Stimulated activated CD4-positive, alpha-beta T cell treated with anti-CD3 and anti-CD28 coated beads, Interleukin-1b, Interleukin-23, amount 100 ng/mL, for 48 hours (primary cell): ENCODE measurements around the gene DNAJA3.

Source experiments
- DNase-seq: peaks from one replicate; pipeline ENCODE4 v3.0.0-alpha.2; 2020

Gene DNAJA3

DNA sequence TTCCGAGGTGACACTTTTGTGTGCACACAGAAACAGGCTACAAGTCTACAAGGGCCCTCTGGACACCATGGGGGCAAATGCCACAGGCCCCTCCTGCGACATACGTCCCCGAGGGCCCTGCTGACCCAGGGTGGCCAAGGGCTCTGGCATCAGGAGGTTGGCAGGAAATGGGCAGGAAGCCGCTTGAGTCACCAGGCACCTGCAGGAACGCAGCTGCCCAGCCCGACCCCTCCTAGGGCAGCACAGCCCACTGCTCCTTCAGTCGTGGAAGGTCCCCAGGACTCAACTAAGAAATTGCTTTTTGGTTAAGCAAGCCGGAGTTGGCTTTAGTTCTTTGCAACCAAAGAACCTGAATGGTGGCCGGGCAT lies 17.4 kb upstream of the DNAJA3 start:
- no peak for DNase-seq

GRCh38 chr16:4409081-4409932 lies 16.4 kb upstream of the DNAJA3 start:
- no peak for DNase-seq

- no peak for DNase-seq
Observed at GRCh38 chr16:4410335-4411075, 15.2 kb upstream of the DNAJA3 start.

- no peak for DNase-seq
Observed at GRCh38 chr16:4411684-4412083, 14.0 kb upstream of the DNAJA3 start.

- no peak for DNase-seq
Observed at GRCh38 chr16:4412159-4412558, 13.5 kb upstream of the DNAJA3 start.

- no peak for DNase-seq
Observed at GRCh38 chr16:4412854-4413253, 12.8 kb upstream of the DNAJA3 start.

- DNase-seq, result peak; percentile 89
Observed at GRCh38 chr16:4414187-4414917, 11.3 kb upstream of the DNAJA3 start.

DNA sequence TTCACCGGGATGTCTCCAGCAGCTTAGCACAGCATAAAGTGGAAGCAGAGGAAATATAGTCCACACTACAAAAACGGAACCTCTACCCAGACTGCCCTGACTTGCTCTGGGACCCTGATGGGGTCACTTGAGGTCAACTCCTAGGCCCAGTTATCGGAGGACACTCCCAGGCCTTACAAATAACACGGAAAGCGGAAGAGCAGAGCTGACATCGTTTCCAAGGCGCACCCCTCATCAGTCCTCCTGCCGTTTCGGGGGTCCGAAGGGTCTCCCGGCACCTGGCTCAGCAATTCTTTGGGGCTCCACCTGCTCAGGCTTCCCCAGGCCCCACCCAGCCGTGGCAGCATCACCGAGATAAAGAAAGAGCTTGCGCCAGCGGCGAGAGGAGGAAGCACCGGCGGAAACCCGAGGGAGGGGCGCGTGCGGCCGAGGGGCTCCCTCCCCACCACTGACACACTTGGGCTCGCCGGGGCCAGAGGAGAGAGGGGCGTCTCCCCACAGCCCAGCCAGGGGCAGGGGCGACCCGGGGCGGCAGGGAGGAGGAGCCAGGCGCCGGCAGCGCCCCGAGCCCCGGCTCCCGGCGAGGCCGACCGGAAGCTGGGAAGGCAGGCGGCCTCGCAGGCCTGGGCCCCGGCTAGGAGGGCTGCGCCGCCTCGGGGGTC lies 10.0 kb upstream of the DNAJA3 start:
- DNase-seq, result peak; percentile 59

- DNase-seq, result peak; percentile 97
Observed at GRCh38 chr16:4416200-4417032, 9.3 kb upstream of the DNAJA3 start, which contains the start of gene CORO7. TSS of gene CORO7 (minus strand) at chr16:4416596. CDS start at chr16:4416518, 78 bp downstream.

DNA sequence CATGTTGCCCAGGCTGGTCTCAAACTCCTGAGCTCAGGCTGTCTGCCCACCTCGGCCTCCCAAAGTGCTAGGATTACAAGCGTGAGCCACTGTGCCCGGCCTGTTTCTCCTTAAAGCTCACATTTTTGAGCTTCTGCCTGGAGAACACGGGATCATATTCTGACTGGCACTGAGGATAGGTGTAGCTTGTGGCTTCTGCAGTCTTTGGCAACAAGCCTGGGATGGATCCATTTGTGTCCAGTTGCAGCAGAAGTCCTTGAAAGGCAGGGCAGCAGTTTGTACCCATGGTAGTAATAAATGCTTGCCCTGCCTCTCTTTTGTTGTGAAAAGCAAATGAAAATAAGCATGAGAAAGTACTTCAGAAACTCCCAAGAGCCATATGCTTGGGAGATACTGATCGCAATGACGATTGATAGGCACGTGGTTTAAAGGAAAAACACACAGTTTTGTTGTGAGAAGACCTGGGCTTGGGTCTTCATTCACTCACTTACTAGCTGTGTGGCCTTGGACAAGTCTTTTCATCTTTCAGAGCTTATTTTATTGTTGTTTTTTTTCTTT lies 6.2 kb upstream of the DNAJA3 start:
- DNase-seq, result no peak

DNA sequence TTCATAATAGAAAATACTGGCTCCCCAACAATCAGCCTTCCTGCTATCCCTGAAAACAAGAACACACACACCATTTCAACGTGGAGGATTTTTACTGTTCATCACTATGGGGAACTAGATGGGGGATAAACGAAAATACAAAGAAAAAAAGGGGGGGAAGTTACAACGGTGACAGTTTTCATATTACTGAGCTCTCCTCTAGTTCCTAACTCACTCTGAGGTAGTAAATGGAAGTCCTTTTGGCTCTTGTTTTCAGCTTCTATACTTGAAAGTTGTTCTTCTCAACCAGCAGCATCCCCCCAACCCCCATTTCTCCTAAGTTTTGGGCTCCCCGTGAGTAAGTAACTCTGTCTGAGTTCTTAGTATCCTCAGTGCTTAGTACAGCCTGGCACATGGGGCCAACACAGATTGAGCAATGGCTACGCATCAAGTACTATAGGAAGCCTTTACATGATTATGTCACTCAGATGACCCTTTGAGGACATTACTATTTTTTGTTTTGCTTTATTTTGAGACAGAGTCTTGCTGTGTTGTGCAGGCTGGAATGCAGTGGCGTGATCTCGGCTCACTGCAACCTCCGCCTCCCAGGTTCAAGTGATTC lies 5.1 kb upstream of the DNAJA3 start:
- no peak for DNase-seq

DNA sequence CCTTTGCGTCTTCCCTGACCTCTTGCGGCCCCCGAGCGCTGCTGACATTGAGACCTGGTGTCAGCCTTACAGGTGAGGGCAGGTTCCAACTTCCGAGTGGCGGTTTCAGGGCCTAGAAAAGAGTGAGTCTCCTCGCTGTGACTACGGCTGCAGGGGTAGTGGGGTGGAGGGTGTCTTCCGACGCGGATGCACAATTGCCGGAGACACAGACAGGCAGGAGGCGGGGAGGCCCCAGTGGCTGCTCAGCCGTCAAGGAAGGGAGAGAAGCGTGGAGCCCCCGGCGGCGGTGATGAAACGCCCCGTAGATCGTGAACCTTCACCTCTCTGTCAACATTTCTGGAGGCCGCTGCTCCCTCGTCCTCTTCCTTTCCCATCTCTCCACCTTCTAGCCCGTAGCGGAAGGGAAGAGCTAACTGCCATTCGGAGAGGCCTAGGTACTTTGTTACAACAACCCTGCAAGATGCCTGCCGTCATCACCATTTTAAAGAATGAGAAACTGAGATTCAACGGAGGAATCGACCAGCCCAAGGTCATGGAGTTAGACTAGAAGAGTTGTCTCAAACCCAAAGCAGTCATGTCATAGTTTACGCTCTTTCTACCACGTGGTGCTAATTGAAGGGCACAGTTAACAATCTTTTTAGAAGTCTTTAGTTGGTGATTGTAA lies 485 bp downstream of the DNAJA3 start:
- peak; percentile 57 for DNase-seq

GRCh38 chr16:4426722-4427372 lies 1.2 kb downstream of the DNAJA3 start:
- DNase-seq, result no peak

- no peak for DNase-seq
Observed at GRCh38 chr16:4428500-4428899, 2.8 kb downstream of the DNAJA3 start.

GRCh38 chr16:4431023-4431422 lies 5.4 kb downstream of the DNAJA3 start:
- no peak for DNase-seq

GRCh38 chr16:4433228-4433627 lies 7.6 kb downstream of the DNAJA3 start:
- no peak for DNase-seq

DNA sequence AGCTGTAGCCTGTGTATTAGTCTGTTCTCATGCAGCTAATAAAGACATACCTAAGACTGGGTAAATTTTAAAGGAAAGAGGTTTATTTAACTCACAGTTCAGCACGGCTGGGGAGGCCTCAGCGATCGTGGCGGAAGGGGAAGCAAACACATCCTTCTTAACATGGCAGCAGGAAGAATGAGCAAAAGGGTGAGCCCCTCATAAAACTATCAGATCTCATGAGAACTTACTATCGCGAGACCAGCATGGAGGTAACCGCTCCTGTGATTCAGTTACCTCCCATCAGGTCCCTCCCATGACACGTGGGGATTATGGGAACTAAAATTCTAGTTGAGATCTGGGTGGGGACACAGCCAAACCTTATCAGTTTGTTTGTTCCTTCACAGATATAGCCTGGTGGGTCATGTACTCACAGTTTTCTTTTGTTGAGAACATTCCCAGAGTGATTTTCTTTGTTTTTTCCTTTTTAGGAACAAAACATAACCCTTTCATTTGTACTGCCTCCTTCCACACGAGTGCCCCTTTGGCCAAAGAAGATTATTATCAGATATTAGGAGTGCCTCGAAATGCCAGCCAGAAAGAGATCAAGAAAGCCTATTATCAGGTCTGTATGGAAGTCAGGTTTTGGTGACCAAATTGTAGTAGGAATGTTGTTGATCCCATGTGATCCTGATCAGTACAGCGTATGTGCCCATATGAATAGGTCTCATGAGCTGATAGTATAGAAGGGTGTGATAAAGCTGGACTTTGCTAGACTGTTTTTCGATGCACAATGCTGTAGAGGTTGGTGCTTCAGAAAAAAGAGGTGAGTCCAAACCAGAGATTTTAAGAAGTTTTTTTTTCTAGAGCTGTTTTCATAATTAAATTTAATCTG lies 8.5 kb downstream of the DNAJA3 start:
- no peak for DNase-seq

DNA sequence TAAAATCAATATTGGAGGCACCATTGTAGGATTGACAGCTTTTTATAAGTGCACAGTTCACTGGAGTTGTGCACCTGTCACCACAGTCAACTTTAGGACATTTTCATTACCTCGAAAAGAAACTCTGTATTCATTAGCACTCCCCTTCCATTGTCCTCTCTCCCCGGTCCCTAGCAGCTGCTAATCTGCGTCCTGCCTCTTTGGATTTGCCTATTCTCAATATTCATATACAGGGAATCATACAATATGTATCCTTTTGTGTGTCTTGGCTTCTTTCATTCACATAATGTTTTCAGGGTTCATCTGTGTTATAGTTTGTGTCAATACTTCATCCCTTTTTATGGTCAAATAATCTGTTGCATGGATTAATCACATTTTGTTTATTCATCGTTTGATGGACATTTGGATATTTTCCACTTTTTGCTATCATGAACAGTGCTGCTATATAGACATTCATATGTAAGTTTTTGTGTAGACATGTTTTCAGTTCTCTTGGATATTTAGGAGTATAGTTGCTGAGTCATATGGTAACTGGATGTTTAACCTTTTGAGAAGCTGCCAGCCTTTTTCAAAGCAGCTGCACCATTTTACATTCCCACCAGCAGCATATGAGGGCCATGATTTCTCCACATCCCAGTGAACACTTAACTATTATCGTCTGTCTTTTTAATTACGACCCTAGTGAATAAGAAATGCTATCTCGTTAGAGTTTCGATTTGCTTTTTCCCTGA lies 9.8 kb downstream of the DNAJA3 start:
- DNase-seq, result no peak
